A673 (cell line): Measurements from ENCODE around the gene KIF26B. TPM values are rescaled to one million over a fixed set of nuclear protein-coding genes. Genes with fewer than 3 reads are reported as not detected.

Experiments
- BruUV-seq: library from RNA; stranded (reverse); fragments of 400-500 nt; replicated peaks from 2 replicates; lab custom pipeline; 2021; lab: Mats Ljungman, UMichigan
- CTCF ChIA-PET: fragments of 300-600 bp; sonication (Branson Sonifier 250); formaldehyde crosslinking; loops from one replicate; lab custom pipeline; 2022; ENCODE audit warnings: antibody characterized with exemption; lab: Charles Lee
- POLR2A ChIA-PET: fragments of 300-600 bp; sonication (Branson Sonifier 250); formaldehyde crosslinking; loops from one replicate; lab custom pipeline; 2022; ENCODE audit warnings: antibody characterized with exemption; ENCODE audit not compliant: low non-redundant PET; lab: Charles Lee
- DNase-seq: peaks from one replicate; pipeline ENCODE4 v3.0.0-alpha.2; 2015; ENCODE audit warnings: low spot score
- H3K27ac ChIP-seq: fragments of 200-600 bp; sonication (generic); 2 replicates; pipeline ENCODE4 v1.5.1; 2016; ENCODE audit warnings: mixed run types, low read depth, mild to moderate bottlenecking, mixed read lengths, antibody characterized with exemption, low read length; ENCODE audit not compliant: poor library complexity, severe bottlenecking
- H3K27me3 ChIP-seq: fragments of 200-600 bp; sonication (generic); replicated peaks from 2 replicates; pipeline ENCODE4 v1.6.1; 2017; ENCODE audit warnings: mixed run types, low read depth, mild to moderate bottlenecking, mixed read lengths, antibody characterized with exemption, low read length; ENCODE audit not compliant: insufficient read depth, poor library complexity
- H3K36me3 ChIP-seq: fragments of 200-600 bp; sonication (generic); 2 replicates; pipeline ENCODE4 v1.6.1; 2016; ENCODE audit warnings: mixed run types, mild to moderate bottlenecking, mixed read lengths, antibody characterized with exemption, low read length; ENCODE audit not compliant: insufficient read depth, poor library complexity, severe bottlenecking
- H3K4me1 ChIP-seq: fragments of 200-600 bp; sonication (generic); 2 replicates; pipeline ENCODE4 v1.6.1; 2017; ENCODE audit warnings: mixed run types, mild to moderate bottlenecking, mixed read lengths, antibody characterized with exemption, low read length; ENCODE audit not compliant: insufficient read depth, poor library complexity, severe bottlenecking
- H3K4me3 ChIP-seq: fragments of 200-600 bp; sonication (generic); 2 replicates; pipeline ENCODE4 v1.5.1; 2016; ENCODE audit warnings: low read depth, mixed run types, mild to moderate bottlenecking, mixed read lengths, low read length; ENCODE audit not compliant: poor library complexity, severe bottlenecking
- H3K9me3 ChIP-seq: fragments of 200-600 bp; sonication (generic); 2 replicates; pipeline ENCODE4 v1.6.1; 2016; ENCODE audit warnings: mixed run types, low read depth, mild to moderate bottlenecking, mixed read lengths, antibody characterized with exemption, low read length; ENCODE audit not compliant: poor library complexity, severe bottlenecking
- EZH2 ChIP-seq: fragments of 200-600 bp; sonication (generic); IDR thresholded peaks from 2 replicates; pipeline ENCODE4 v1.6.1; 2017; ENCODE audit warnings: borderline replicate concordance, low read depth, mild to moderate bottlenecking, mixed read lengths, antibody characterized with exemption, low read length; ENCODE audit not compliant: poor library complexity, severe bottlenecking
- intact Hi-C: fragments of 100-400 bp; cut with micrococcal nuclease; formaldehyde crosslinking; loops from one replicate; pipeline ENCODE4 v1.10.0; 2022; ENCODE audit not compliant: unreplicated experiment
- total RNA-seq: library from RNA; stranded (reverse); gene quantifications from 2 replicates; pipeline ENCODE4 v1.2.3, GENCODE V29; 2021
- TF ChIP-seq, protein P1 (sequence below): fragments of 300-800, 200-600 bp; sonication (generic); conservative IDR thresholded peaks from 2 replicates; pipeline ENCODE4 v1.5.1; 2017; ENCODE audit warnings: low read depth, mild to moderate bottlenecking, antibody characterized with exemption, low read length, moderate library complexity, mixed read lengths

KIF26B gene
- total RNA-seq, 1 experiment from 2014 or later = not detected

- H3K36me3 ChIP-seq = no peaks in the 10 kb centered on the region
- BruUV-seq = no TSS peak
- POLR2A ChIA-PET = no interaction called here
- H3K4me3 ChIP-seq = no peak overlapping the region
- H3K4me1 ChIP-seq = no peaks in the 10 kb centered on the region
- intact Hi-C loops = no loop called here
- TF ChIP-seq, protein P1, sequence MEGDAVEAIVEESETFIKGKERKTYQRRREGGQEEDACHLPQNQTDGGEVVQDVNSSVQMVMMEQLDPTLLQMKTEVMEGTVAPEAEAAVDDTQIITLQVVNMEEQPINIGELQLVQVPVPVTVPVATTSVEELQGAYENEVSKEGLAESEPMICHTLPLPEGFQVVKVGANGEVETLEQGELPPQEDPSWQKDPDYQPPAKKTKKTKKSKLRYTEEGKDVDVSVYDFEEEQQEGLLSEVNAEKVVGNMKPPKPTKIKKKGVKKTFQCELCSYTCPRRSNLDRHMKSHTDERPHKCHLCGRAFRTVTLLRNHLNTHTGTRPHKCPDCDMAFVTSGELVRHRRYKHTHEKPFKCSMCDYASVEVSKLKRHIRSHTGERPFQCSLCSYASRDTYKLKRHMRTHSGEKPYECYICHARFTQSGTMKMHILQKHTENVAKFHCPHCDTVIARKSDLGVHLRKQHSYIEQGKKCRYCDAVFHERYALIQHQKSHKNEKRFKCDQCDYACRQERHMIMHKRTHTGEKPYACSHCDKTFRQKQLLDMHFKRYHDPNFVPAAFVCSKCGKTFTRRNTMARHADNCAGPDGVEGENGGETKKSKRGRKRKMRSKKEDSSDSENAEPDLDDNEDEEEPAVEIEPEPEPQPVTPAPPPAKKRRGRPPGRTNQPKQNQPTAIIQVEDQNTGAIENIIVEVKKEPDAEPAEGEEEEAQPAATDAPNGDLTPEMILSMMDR = no peak
- TF ChIP-seq EZH2 = no peak
- CTCF ChIA-PET = no interaction called here
- DNase-seq = no peak
- no peaks in the 10 kb centered on the region for H3K9me3 ChIP-seq
- H3K27ac ChIP-seq = no peak overlapping the region
- no peaks in the 10 kb centered on the region for H3K27me3 ChIP-seq
These were observed 560.5 kb downstream of the KIF26B start for GRCh38 chr1:245715291-245715701.

- POLR2A ChIA-PET = no interaction called here
- Histone ChIP-seq H3K4me1 (no peaks in the 10 kb centered on the region), H3K9me3 (no peaks in the 10 kb centered on the region), H3K4me3 (no peak overlapping the region), H3K27me3 (no peaks in the 10 kb centered on the region), H3K27ac (no peak overlapping the region), H3K36me3 (no peaks in the 10 kb centered on the region)
- BruUV-seq = no TSS peak
- DNase-seq = no peak
- TF ChIP-seq, protein P1 = no peak
- TF ChIP-seq EZH2 = no peak
- intact Hi-C loops = no loop called here
- CTCF ChIA-PET = no interaction called here
These were observed 561.2 kb downstream of the KIF26B start for GRCh38 chr1:245715970-245716369.

GRCh38 chr1:245716561-245716960 lies 561.8 kb downstream of the KIF26B start:
- intact Hi-C loops = no loop called here
- H3K4me3 ChIP-seq = no peak overlapping the region
- no peaks in the 10 kb centered on the region for H3K27me3 ChIP-seq
- ChIA-PET POLR2A (no interaction called here), CTCF (no interaction called here)
- no peak for TF ChIP-seq EZH2
- TF ChIP-seq, protein P1 = no peak
- BruUV-seq = no TSS peak
- no peaks in the 10 kb centered on the region for H3K9me3 ChIP-seq
- no peaks in the 10 kb centered on the region for H3K36me3 ChIP-seq
- H3K27ac ChIP-seq = no peak overlapping the region
- no peak for DNase-seq
- H3K4me1 ChIP-seq = no peaks in the 10 kb centered on the region
